B cell (primary cell): ENCODE results near the gene SYCP3. TPM values are rescaled to one million over a fixed set of nuclear protein-coding genes. Genes with fewer than 3 reads are reported as not detected.

Source experiments
- ATAC-seq: fragments of 200-7000 bp; cut with Tn5 transposase; one replicate; pipeline ENCODE4 v1.10.0; 2021; ENCODE audit warnings: low read depth, mild to moderate bottlenecking, moderate number of reproducible peaks, moderate library complexity
- CTCF ChIA-PET: fragments of 350-600 bp; sonication (Branson Sonifier 250); formaldehyde crosslinking; loops from one replicate; lab custom pipeline; 2021; ENCODE audit warnings: antibody characterized with exemption, inconsistent platforms; lab: Charles Lee
- POLR2A ChIA-PET: fragments of 350-600 bp; sonication (Branson Sonifier 250); formaldehyde crosslinking; loops from one replicate; lab custom pipeline; 2021; ENCODE audit warnings: antibody characterized with exemption; lab: Charles Lee
- DNase-seq: peaks from one replicate; pipeline ENCODE4 v3.0.0; 2013
- H2AFZ ChIP-seq: 2 replicates; pipeline ENCODE4 v1.6.1; 2012; ENCODE audit warnings: mild to moderate bottlenecking, low read depth, low read length; ENCODE audit not compliant: insufficient read depth, poor library complexity, severe bottlenecking
- H3K27ac ChIP-seq, 2 donors: 1 replicate in 1 of 2; 2 replicates in 1 of 2; pipeline ENCODE4 v1.5.1; 2012 to 2013; ENCODE audit warnings: low read length in 2 of 2, mild to moderate bottlenecking in 2 of 2, moderate library complexity in 1 of 2
- H3K27me3 ChIP-seq, 4 experiments: fragments of 200-600 bp in 1 of 4; sonication (generic) in 1 of 4; replicated peaks in 1 of 4; 1 replicate in 2 of 4; 2 replicates in 2 of 4; pipeline versions ENCODE4 v1.6.1 to v1.7.0; 2013 to 2016; ENCODE audit warnings: low read length in 3 of 4, mild to moderate bottlenecking in 2 of 4, mixed read lengths in 1 of 4, moderate library complexity in 1 of 4; ENCODE audit not compliant: insufficient read depth in 4 of 4, control insufficient read depth in 3 of 4; ENCODE audit errors: control extremely low read depth in 1 of 4
- H3K36me3 ChIP-seq, 2 experiments: replicated peaks in 1 of 2; 1 replicate in 1 of 2; 2 replicates in 1 of 2; pipeline versions ENCODE4 v1.6.1 to v1.7.1; 2013; ENCODE audit warnings: low read length in 1 of 2; ENCODE audit not compliant: insufficient read depth in 2 of 2, control insufficient read depth in 1 of 2; ENCODE audit errors: control extremely low read depth in 1 of 2, extremely low read depth in 1 of 2
- H3K4me1 ChIP-seq, 2 donors: fragments of 200-600 bp in 1 of 2; sonication (generic) in 1 of 2; 1 replicate in 1 of 2; 2 replicates in 1 of 2; pipeline versions ENCODE4 v1.5.1 to v1.6.1; 2013 to 2017; ENCODE audit warnings: low read length in 2 of 2; ENCODE audit not compliant: control insufficient read depth in 2 of 2, insufficient read depth in 2 of 2
- H3K4me2 ChIP-seq: replicated peaks from 2 replicates; pipeline ENCODE3; 2012; ENCODE audit warnings: mild to moderate bottlenecking, low read depth, low read length; ENCODE audit not compliant: poor library complexity, severe bottlenecking
- H3K4me3 ChIP-seq, 5 experiments: fragments of 200-600 bp in 1 of 5; sonication (generic) in 1 of 5; 1 replicate in 3 of 5; 2 replicates in 2 of 5; pipeline versions ENCODE4 v1.5.1 to v1.7.0; 2011 to 2016; ENCODE audit warnings: low read length in 4 of 5, mild to moderate bottlenecking in 4 of 5, low read depth in 2 of 5, control low read depth in 1 of 5, moderate library complexity in 1 of 5; ENCODE audit not compliant: insufficient read depth in 1 of 5; ENCODE audit errors: control extremely low read depth in 1 of 5, extremely low read depth in 1 of 5
- H3K79me2 ChIP-seq: fragments of 200-600 bp; sonication (generic); one replicate; pipeline ENCODE4 v1.6.0; 2016; ENCODE audit warnings: low read length; ENCODE audit not compliant: control insufficient read depth, insufficient read depth
- H3K9ac ChIP-seq: fragments of 200-600 bp; sonication (generic); 2 replicates; pipeline ENCODE4 v1.6.1; 2017; ENCODE audit warnings: mild to moderate bottlenecking, low read length, moderate library complexity
- H3K9me3 ChIP-seq, 3 donors: one replicate each; pipeline versions ENCODE4 v1.6.1 to v1.7.1; 2013; ENCODE audit warnings: low read length in 2 of 3; ENCODE audit not compliant: control insufficient read depth in 2 of 3, insufficient read depth in 1 of 3; ENCODE audit errors: control extremely low read depth in 1 of 3
- H4K20me1 ChIP-seq: 2 replicates; pipeline ENCODE4 v1.6.0; 2012; ENCODE audit warnings: mild to moderate bottlenecking, low read length; ENCODE audit not compliant: insufficient read depth, control insufficient read depth, poor library complexity, severe bottlenecking
- H3K27ac Mint-ChIP-seq: one replicate; pipeline ENCODE4 v1.8.0; 2021; ENCODE audit warnings: mixed read lengths
- H3K27me3 Mint-ChIP-seq: one replicate; pipeline ENCODE4 v1.8.0; 2021; ENCODE audit warnings: mixed read lengths
- H3K4me1 Mint-ChIP-seq: one replicate; pipeline ENCODE4 v1.8.0; 2021; ENCODE audit warnings: mixed read lengths
- H3K4me3 Mint-ChIP-seq: one replicate; pipeline ENCODE4 v1.8.0; 2021; ENCODE audit warnings: mixed read lengths
- H3K9me3 Mint-ChIP-seq: one replicate; pipeline ENCODE4 v1.8.0; 2022; ENCODE audit warnings: mixed read lengths; ENCODE audit not compliant: insufficient read depth
- EZH2 ChIP-seq: IDR thresholded peaks from 2 replicates; pipeline ENCODE4 v1.6.1; 2012; ENCODE audit warnings: borderline replicate concordance, low read depth, mild to moderate bottlenecking, moderate library complexity, low read length; ENCODE audit not compliant: insufficient read depth, poor library complexity, severe bottlenecking
- WGBS: methylation state at CpG from one replicate; pipeline ENCODE4 v1.1.5; 2013; ENCODE audit warnings: missing lambda C conversion rate; ENCODE audit not compliant: insufficient coverage; 5-methylcytosine and 5-hydroxymethylcytosine counted together
- intact Hi-C: fragments of 100-400 bp; cut with micrococcal nuclease; formaldehyde crosslinking; loops from one replicate; pipeline ENCODE4 v1.10.0; 2022
- polyA plus RNA-seq: library from polyadenylated mRNA; depleted of rRNA; stranded (reverse); fragments of >200 nt; gene quantifications from 2 replicates; pipeline ENCODE4 v1.2.3, GENCODE V29; 2012
- total RNA-seq, 2 donors: library from RNA; stranded (reverse); fragments of 120-200 nt in 1 of 2; gene quantifications; 1 replicate in 1 of 2; 2 replicates in 1 of 2; pipeline versions ENCODE4 v1.2.3 to v1.2.4, GENCODE V29; 2013 to 2022
- TF ChIP-seq, protein P1 (sequence below): fragments of 200-600 bp; IDR thresholded peaks from one replicate; pipeline ENCODE4 v1.8.0; 2022; ENCODE audit warnings: antibody characterized with exemption, mild to moderate bottlenecking

The SYCP3 gene
- total and polyA plus RNA-seq, 2 donors (not counting 1 experiment from before 2014, with no cell fraction given): 0.04 to 0.12 TPM

- no peak overlapping the region for H3K27ac ChIP-seq
- peaks cover 0 to 1% (median 0%) of the 10 kb centered on the region in 3 donors for H3K9me3 ChIP-seq
- H3K9ac ChIP-seq: no peak overlapping the region
- POLR2A ChIA-PET: no interaction called here
- H4K20me1 ChIP-seq: peaks cover 44% of the 10 kb centered on the region
- Mint-ChIP-seq H3K27ac (no peak overlapping the region), H3K4me1 (peaks cover 50% of the 10 kb centered on the region), H3K27me3 (no peaks in the 10 kb centered on the region), H3K9me3 (no peaks in the 10 kb centered on the region), H3K4me3 (no peak overlapping the region)
- peaks cover 76% of the 10 kb centered on the region for H3K79me2 ChIP-seq
- no peak for ATAC-seq
- no peaks in the 10 kb centered on the region for H3K27me3 ChIP-seq
- no peak for TF ChIP-seq EZH2
- TF ChIP-seq, protein P1, sequence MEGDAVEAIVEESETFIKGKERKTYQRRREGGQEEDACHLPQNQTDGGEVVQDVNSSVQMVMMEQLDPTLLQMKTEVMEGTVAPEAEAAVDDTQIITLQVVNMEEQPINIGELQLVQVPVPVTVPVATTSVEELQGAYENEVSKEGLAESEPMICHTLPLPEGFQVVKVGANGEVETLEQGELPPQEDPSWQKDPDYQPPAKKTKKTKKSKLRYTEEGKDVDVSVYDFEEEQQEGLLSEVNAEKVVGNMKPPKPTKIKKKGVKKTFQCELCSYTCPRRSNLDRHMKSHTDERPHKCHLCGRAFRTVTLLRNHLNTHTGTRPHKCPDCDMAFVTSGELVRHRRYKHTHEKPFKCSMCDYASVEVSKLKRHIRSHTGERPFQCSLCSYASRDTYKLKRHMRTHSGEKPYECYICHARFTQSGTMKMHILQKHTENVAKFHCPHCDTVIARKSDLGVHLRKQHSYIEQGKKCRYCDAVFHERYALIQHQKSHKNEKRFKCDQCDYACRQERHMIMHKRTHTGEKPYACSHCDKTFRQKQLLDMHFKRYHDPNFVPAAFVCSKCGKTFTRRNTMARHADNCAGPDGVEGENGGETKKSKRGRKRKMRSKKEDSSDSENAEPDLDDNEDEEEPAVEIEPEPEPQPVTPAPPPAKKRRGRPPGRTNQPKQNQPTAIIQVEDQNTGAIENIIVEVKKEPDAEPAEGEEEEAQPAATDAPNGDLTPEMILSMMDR: no peak
- CTCF ChIA-PET: interaction anchor here (1.0 to 1.6 kb wide), 3 partner anchors 16 to 53 kb away, joined by 3 to 4 read pairs (median 4); no protein-coding TSS in a partner anchor
- no peak overlapping the region for H3K4me3 ChIP-seq
- H3K4me1 ChIP-seq: peaks cover 16 to 37% of the 10 kb centered on the region in 2 donors
- H3K36me3 ChIP-seq: no peaks in the 10 kb centered on the region
- no peak for DNase-seq
- intact Hi-C loops: no loop called here
- no peak overlapping the region for H3K4me2 ChIP-seq
- H2AFZ ChIP-seq: no peak overlapping the region
These were observed 32.0 kb downstream of the SYCP3 start for GRCh38 chr12:101707131-101707782.

DNA sequence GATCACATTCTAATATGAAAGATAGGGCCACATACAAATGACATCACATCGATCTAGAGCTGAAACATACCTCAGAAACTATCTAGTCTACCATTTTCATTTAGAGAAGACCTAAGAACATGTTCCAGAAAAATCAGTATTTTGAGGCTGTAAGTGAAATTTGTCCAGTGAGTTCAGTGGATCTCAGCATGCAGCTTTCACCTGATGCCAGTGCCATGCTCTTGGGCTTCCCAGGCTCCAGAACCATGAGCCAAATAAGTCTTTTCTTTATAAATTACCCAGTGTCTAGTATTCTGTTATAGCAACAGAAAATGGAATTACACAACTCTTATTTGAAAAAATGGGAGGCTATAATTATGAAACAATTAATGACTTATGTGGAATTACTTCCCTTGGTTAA, 32.9 kb downstream of the SYCP3 start:
- Histone ChIP-seq H3K9ac (no peak overlapping the region), H3K27me3 (no peaks in the 10 kb centered on the region), H4K20me1 (peaks cover 40% of the 10 kb centered on the region), H3K36me3 (no peaks in the 10 kb centered on the region), H3K79me2 (peaks cover 81% of the 10 kb centered on the region), H3K4me2 (no peak overlapping the region), H3K9me3 (peaks cover 0 to 1% (median 0%) of the 10 kb centered on the region in 3 donors), H3K4me3 (no peak overlapping the region), H2AFZ (no peak overlapping the region), H3K27ac (no peak overlapping the region), H3K4me1 (peaks cover 16 to 40% of the 10 kb centered on the region in 2 donors)
- Mint-ChIP-seq H3K9me3 (no peaks in the 10 kb centered on the region), H3K4me3 (no peak overlapping the region), H3K27me3 (no peaks in the 10 kb centered on the region), H3K4me1 (peaks cover 55% of the 10 kb centered on the region), H3K27ac (no peak overlapping the region)
- intact Hi-C loops: no loop called here
- POLR2A ChIA-PET: no interaction called here
- DNase-seq (no peak), ATAC-seq (no peak)
- CTCF ChIA-PET: interaction anchor here (1.4 kb wide), 1 partner anchor 18 kb away, joined by 4 read pairs; no protein-coding TSS in a partner anchor
- WGBS: no CpG with 5 or more reads among the region's 1 CpG
- TF ChIP-seq, protein P1: no peak
- TF ChIP-seq EZH2: no peak
